Esophagus squamous epithelium (tissue), 4 donors: ENCODE data around the gene SEMA5B.

Experiments
- CTCF ChIP-seq, 6 experiments: fragments of 450-650 bp in 4 of 6; fragments of 200-600 bp in 2 of 6; sonication (generic) in 2 of 6; IDR thresholded peaks; one replicate each; pipeline ENCODE4 v1.5.1; 2016 to 2019; ENCODE audit warnings: antibody characterized with exemption in 6 of 6, mild to moderate bottlenecking in 4 of 6, moderate library complexity in 4 of 6
- POLR2A ChIP-seq, 4 donors: fragments of 450-650 bp; IDR thresholded peaks; one replicate each; pipeline ENCODE4 v1.6.1; 2017; ENCODE audit warnings: antibody characterized with exemption in 4 of 4, mild to moderate bottlenecking in 4 of 4, moderate library complexity in 3 of 4

GRCh38 chr3:122984007-122984406 lies 43.6 kb downstream of the SEMA5B start:
- TF ChIP-seq POLR2A (IDR thresholded peaks at IDR 0.05) = no peak
- TF ChIP-seq CTCF (IDR thresholded peaks at IDR 0.05) = no peak
